ENCODE results near the gene DDX24. TPM values are rescaled to one million over a fixed set of nuclear protein-coding genes. Genes with fewer than 3 reads are reported as not detected.

DDX24 gene
- total RNA-seq, 4 donors from 2014 or later: 106 to 215 (median 147) TPM

DNA sequence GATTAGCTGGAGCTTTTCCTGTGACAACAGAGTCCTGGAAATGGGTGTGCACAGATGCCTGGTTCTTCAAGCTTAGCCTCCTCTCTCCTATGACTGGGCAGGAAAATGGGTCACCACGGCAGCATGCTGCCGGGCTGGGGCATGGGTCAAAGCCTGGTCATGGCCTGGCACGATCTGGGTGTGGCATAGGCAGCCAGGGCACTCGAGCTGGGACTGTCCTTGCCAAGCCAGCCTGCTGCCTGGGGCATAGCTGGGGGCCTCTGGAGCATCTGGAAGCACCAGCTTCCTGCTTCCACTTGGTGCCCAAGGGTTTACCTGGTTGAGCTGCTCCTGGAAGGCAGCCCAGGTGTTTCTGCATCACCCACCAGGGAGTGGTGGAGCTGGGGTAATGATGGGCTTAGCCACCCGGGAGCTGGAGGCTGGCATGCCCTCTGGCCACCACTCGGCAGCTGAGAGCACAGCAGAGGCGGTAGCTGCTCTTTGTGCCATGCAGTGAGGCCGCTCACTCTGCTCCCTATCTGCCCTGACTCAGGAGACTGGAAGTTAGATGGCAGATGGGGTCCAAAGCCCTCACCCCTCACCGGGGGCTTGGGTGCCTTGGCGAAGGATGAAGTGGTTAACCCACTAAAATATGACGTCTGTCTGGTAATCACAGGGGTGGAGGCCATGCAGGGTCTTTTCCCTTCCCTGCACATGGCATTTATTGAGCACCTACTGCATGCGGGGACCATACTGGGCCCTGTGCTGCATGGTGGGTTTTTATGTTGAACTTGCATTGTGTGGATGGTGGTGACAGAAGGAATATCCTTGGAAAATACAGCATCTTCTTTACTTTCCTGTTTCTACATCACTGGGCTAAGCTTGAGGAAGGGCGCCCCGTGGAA lies 53.2 kb downstream of the DDX24 start:
- ATAC-seq (ENCODE audit: low FRiP score) (no peak), DNase-seq (ENCODE audit: low spot score) (no peak)
- TF ChIP-seq, protein P1, sequence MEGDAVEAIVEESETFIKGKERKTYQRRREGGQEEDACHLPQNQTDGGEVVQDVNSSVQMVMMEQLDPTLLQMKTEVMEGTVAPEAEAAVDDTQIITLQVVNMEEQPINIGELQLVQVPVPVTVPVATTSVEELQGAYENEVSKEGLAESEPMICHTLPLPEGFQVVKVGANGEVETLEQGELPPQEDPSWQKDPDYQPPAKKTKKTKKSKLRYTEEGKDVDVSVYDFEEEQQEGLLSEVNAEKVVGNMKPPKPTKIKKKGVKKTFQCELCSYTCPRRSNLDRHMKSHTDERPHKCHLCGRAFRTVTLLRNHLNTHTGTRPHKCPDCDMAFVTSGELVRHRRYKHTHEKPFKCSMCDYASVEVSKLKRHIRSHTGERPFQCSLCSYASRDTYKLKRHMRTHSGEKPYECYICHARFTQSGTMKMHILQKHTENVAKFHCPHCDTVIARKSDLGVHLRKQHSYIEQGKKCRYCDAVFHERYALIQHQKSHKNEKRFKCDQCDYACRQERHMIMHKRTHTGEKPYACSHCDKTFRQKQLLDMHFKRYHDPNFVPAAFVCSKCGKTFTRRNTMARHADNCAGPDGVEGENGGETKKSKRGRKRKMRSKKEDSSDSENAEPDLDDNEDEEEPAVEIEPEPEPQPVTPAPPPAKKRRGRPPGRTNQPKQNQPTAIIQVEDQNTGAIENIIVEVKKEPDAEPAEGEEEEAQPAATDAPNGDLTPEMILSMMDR (IDR thresholded peaks at IDR 0.05): no peak

DNA sequence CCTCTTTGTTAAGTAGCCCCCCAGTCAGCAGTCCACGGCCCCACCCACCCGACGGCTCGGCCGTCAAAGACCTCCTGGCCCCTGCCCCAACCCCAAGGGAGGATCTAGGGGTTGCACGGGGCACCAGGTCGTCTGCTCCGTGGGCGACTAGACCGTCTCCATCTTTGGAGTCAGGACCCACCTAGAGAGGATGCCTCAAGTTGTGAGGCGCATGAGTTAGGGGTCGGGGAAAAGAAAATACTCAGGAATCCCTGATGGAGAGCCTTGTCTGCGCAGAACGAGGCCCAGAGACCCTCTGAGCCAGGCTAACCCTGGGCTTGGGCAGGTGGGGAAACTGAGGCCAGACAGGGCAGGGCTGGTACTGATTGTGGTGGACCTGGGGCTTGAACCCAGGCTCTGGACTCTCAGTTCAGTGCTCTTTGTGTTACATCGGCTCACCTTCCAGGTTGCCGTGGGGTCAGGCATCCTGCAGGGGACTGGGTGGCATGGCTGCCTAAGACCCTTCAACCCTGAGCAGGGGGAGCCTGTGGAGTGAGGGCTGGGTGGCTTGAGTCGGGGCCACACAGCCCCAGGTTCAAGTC lies 54.0 kb downstream of the DDX24 start:
- no peak for DNase-seq (ENCODE audit: low spot score)
- TF ChIP-seq, protein P1 (IDR thresholded peaks at IDR 0.05): no peak
- no peak for ATAC-seq (ENCODE audit: low FRiP score)

DNA sequence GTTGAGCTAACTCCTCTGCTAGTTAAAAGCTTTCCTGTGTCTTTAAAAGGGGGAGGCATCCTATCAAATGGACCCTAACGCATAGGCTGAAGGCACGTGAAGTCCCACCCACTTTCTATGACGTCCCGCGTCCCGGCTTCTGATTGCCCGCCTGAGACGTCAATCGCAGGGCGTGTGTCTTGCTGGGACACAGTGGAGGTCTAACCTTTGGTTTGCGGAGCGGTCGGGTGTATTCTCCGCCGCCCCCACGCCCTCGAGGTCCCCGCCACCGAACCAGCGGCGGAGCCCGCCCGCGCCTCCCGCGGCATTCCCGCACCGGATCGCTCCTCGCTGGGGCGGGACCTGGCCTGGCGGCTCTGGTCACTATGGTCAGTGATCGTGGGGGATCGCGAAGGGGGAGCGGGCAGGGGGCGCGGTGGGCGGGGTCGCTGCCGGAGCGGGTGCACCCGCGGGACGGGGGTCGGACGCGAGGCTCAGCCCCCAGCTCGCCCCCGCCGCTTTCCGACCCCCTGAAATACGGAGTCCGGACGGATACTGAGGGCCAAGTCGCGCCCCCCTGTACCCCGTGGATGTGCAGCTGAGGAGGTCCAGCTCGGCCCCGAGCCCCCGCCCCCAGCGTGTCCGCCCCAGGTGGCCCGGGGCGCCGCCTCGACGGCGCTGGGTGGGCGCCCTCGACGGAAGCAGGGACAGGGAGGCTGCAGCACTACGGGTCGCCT lies 54.7 kb downstream of the DDX24 start, which contains the start of gene OTUB2:
Gene OTUB2, plus strand, starts transcription at position 168 of the 716 bp plus-strand sequence. Its CDS starts 198 bp downstream, at position 366.
- peak; percentile 97 for DNase-seq (ENCODE audit: low spot score)
- TF ChIP-seq, protein P1 (IDR thresholded peaks at IDR 0.05): no peak
- peak; percentile 98 for ATAC-seq (ENCODE audit: low FRiP score)

DNA sequence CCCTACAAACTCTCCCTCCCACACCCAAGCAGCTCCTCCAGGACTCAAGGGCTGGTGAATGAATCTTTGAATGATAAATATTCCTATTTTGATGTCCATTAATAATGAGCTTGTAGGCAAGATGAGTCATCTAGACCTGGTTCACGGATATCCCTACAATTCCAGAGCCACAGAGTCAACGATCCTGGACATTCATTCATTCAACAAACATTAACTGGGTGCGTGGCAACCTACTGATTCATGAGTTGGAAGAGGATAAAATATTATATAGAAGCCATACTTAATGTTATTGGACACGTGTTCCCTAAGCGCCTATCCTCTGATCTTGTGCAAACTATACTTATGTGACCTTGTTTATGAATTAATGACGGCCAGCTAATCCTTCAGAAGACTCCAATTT lies 55.3 kb downstream of the DDX24 start:
- peak; percentile 30 for ATAC-seq (ENCODE audit: low FRiP score)
- TF ChIP-seq, protein P1 (IDR thresholded peaks at IDR 0.05): no peak
- DNase-seq (ENCODE audit: low spot score): no peak

DNA sequence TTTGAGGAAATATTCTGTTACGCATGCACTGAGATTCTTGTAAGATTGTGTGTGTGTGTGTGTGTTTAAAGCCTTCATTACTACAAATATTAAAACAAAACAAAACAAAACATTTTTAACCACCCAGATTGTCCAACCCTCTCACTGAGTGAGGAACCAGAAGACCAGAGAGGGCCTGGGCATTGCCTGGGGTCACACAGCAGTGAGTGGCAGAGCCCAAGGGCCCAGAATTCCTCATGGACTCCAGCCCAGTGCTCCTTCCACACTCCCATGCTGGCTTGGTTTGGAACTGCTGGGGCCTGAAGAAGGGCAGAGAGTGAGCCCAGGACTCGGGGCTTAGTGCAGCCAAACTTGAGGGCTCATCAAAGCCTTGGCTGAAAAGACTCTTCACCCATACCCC lies 56.5 kb downstream of the DDX24 start:
- TF ChIP-seq, protein P1 (IDR thresholded peaks at IDR 0.05): no peak
- no peak for DNase-seq (ENCODE audit: low spot score)
- ATAC-seq (ENCODE audit: low FRiP score): no peak

DNA sequence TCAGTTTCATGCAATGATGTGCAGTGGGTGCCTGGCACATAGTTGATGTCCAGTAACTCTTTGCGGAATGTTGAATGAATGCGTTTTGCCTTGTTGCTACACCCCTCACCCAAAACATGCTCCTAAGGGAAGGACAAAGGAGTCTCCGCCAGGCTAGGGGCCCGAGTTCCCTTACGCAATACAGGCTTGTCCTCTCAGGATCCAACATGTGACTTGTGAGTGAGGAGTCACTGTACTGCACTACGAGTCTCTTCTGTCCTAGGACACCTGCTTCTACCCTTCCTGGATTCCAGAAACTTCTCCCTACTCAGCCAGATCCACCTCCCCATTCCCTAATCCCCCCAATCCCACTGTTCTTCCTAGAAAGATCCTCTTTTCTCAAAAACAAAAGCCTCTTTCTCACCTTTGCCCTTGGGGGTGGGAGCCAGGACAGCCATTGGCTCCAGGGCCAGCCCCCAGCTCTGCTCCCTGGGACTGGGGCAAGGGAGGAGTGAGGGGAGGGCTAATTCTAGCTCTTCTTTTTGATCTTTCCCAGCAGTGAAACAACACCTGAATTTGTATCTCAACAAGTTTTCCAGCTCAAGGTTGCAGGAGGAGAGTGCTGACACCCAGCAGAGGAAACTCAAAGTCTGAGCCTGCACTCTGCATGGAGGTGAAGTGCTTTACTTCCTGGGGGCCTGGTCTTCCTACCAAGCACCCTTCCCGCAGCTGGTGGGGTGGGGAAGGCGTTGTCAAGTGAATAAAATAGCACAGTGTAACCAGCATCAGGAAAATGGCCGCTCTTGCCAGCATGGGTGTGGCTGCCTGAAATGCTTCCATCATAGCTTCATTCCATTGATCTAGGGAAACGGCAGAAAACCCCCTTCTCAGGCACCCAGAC lies 58.2 kb downstream of the DDX24 start:
- ATAC-seq (ENCODE audit: low FRiP score) (no peak), DNase-seq (ENCODE audit: low spot score) (no peak)
- TF ChIP-seq, protein P1 (IDR thresholded peaks at IDR 0.05): no peak

Data from omental fat pad (tissue), 4 donors.